Stimulated activated CD4-positive, alpha-beta T cell treated with anti-CD3 and anti-CD28 coated beads, Interleukin-4, amount 100 ng/mL, for 48 hours (primary cell): Measurements from ENCODE around the gene MYO9B.

Source experiments
- DNase-seq, 2 donors: peaks; one replicate each; pipeline ENCODE4 v3.0.0-alpha.2; 2020; ENCODE audit warnings: low read depth in 2 of 2

Gene MYO9B

GRCh38 chr19:17214508-17215126 is 139.0 kb downstream of the MYO9B start:
- DNase-seq: no peak

- DNase-seq: peak; percentile 76 to 82
These were observed 139.8 kb downstream of the MYO9B start, which contains the start of gene USE1 for GRCh38 chr19:17215127-17215971. USE1 (plus strand) TSS chr19:17215357; CDS start chr19:17215406, 49 bp downstream.

GRCh38 chr19:17216058-17216670 is 140.6 kb downstream of the MYO9B start:
- DNase-seq: no peak

- DNase-seq: no peak
These were observed 143.7 kb downstream of the MYO9B start for GRCh38 chr19:17219286-17219685.

GRCh38 chr19:17220207-17220758 is 144.7 kb downstream of the MYO9B start:
- no peak for DNase-seq

GRCh38 chr19:17225053-17225452 is 149.5 kb downstream of the MYO9B start:
- no peak for DNase-seq

- DNase-seq: peak; percentile 96
These were observed 150.7 kb downstream of the MYO9B start, which contains the start of gene OCEL1 for GRCh38 chr19:17226002-17226933. OCEL1 (plus strand) TSS chr19:17226226; CDS start chr19:17226248, 22 bp downstream.

GRCh38 chr19:17227798-17228367 is 152.3 kb downstream of the MYO9B start:
- DNase-seq: no peak

GRCh38 chr19:17229890-17230289 is 154.3 kb downstream of the MYO9B start:
- no peak for DNase-seq

GRCh38 chr19:17232258-17232657 is 156.7 kb downstream of the MYO9B start:
- DNase-seq: no peak

- peak; percentile 62 to 64 for DNase-seq
These were observed 159.3 kb downstream of the MYO9B start for GRCh38 chr19:17234911-17235299.

GRCh38 chr19:17235300-17235970 is 159.9 kb downstream of the MYO9B start:
- DNase-seq: peak; percentile 51 to 62

GRCh38 chr19:17235971-17236777 is 160.6 kb downstream of the MYO9B start:
- DNase-seq: no peak

GRCh38 chr19:17236811-17237543 is 161.4 kb downstream of the MYO9B start:
- DNase-seq: no peak

GRCh38 chr19:17237747-17238706 is 162.4 kb downstream of the MYO9B start:
- DNase-seq: no peak

- DNase-seq: no peak
These were observed 164.6 kb downstream of the MYO9B start for GRCh38 chr19:17240062-17240752.
